SK-N-MC (cell line): ENCODE data around the gene ARHGAP35.

Source experiments
- EZH2 ChIP-seq: fragments of 200-600 bp; sonication (generic); IDR thresholded peaks from one replicate; pipeline ENCODE4 v1.6.1; 2017; ENCODE audit warnings: antibody characterized with exemption
- POLR2AphosphoS5 ChIP-seq: IDR thresholded peaks from 2 replicates; pipeline ENCODE4 v1.6.1; 2012; ENCODE audit warnings: mild to moderate bottlenecking, low read depth, low read length, borderline replicate concordance

GRCh38 chr19:46882034-46882433 is 21.2 kb downstream of the ARHGAP35 start:
- TF ChIP-seq POLR2AphosphoS5 (no peak), EZH2 (no peak)
